Stomach (tissue), 4 donors: ENCODE measurements around the gene ANKRD55.

Experiments used
- POLR2A ChIP-seq, 4 donors: fragments of 450-650 bp; IDR thresholded peaks; one replicate each; pipeline ENCODE4 v1.6.1; 2016; ENCODE audit warnings: antibody characterized with exemption in 4 of 4, control low read depth in 2 of 4, mild to moderate bottlenecking in 1 of 4, moderate library complexity in 1 of 4
- POLR2AphosphoS5 ChIP-seq, 3 donors: sonication (generic); formaldehyde crosslinking; IDR thresholded peaks; one replicate each; pipeline ENCODE4 v1.6.1; 2016; ENCODE audit warnings: antibody characterized with exemption in 3 of 3
- TF ChIP-seq, protein P1 (sequence below), 7 experiments: fragments of 450-650 bp in 4 of 7; fragments of 200-600 bp in 3 of 7; sonication (generic) in 3 of 7; IDR thresholded peaks; one replicate each; pipeline ENCODE4 v1.5.1; 2016 to 2019; ENCODE audit warnings: antibody characterized with exemption in 7 of 7, control low read depth in 2 of 7, mild to moderate bottlenecking in 1 of 7

DNA sequence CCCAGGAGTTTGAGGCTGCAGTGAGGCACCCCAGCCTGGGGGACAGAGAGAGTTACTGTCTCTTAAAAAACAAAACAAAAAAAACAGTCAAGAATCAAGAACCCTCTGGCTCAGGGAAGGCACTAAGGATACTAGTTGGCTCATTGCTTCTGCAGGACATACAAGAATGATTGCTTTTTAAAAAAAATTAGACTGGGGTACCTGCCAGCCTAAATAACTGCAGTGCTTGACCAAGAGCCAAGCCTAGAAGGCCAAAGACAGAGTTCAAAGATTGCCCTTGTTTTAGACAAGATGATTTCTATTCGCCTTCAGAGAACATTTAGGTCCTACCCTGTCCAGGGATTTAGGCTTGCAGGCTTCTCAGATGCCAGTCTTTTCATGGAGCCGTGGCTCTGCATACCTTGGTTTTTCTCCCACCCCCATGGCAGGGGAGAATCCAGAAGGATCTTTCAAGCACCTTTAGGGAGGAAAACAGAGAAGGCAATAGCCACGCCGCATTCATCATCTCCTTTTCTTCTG lies 144.6 kb downstream of the ANKRD55 start:
- TF ChIP-seq, protein P1, sequence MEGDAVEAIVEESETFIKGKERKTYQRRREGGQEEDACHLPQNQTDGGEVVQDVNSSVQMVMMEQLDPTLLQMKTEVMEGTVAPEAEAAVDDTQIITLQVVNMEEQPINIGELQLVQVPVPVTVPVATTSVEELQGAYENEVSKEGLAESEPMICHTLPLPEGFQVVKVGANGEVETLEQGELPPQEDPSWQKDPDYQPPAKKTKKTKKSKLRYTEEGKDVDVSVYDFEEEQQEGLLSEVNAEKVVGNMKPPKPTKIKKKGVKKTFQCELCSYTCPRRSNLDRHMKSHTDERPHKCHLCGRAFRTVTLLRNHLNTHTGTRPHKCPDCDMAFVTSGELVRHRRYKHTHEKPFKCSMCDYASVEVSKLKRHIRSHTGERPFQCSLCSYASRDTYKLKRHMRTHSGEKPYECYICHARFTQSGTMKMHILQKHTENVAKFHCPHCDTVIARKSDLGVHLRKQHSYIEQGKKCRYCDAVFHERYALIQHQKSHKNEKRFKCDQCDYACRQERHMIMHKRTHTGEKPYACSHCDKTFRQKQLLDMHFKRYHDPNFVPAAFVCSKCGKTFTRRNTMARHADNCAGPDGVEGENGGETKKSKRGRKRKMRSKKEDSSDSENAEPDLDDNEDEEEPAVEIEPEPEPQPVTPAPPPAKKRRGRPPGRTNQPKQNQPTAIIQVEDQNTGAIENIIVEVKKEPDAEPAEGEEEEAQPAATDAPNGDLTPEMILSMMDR (IDR thresholded peaks at IDR 0.05): no peak
- no peak for TF ChIP-seq POLR2A (IDR thresholded peaks at IDR 0.05)
- no peak for TF ChIP-seq POLR2AphosphoS5 (IDR thresholded peaks at IDR 0.05)
